Panc1 (cell line): ENCODE results near the gene FARP2. TPM values are rescaled to one million over a fixed set of nuclear protein-coding genes. Genes with fewer than 3 reads are reported as not detected.

ENCODE experiments used
- ATAC-seq: fragments of 200-7000 bp; cut with Tn5 transposase; 2 replicates; pipeline ENCODE4 v1.9.1; 2020; ENCODE audit warnings: mild to moderate bottlenecking, moderate library complexity
- BruUV-seq: library from RNA; stranded (reverse); fragments of 400-500 nt; replicated peaks from 2 replicates; lab custom pipeline; 2021; lab: Mats Ljungman, UMichigan
- CTCF ChIA-PET: fragments of 300-600 bp; sonication (Branson Sonifier 250); formaldehyde crosslinking; loops from one replicate; lab custom pipeline; 2022; ENCODE audit warnings: antibody characterized with exemption; lab: Charles Lee
- POLR2A ChIA-PET: fragments of 300-600 bp; sonication (Branson Sonifier 250); formaldehyde crosslinking; loops from one replicate; lab custom pipeline; 2022; ENCODE audit warnings: antibody characterized with exemption; lab: Charles Lee
- DNase-seq: peaks from one replicate; pipeline ENCODE4 v3.0.0-alpha.2; 2010; ENCODE audit warnings: low read depth, low spot score
- H3K27ac ChIP-seq: 2 replicates; pipeline ENCODE4 v1.5.1; 2011; ENCODE audit warnings: mild to moderate bottlenecking, low read length, inconsistent platforms
- H3K27me3 ChIP-seq: fragments of 200-500 bp; sonication (Bioruptor generic); 2 replicates; pipeline ENCODE4 v1.6.0; 2014; ENCODE audit warnings: low read length, inconsistent platforms; ENCODE audit not compliant: control insufficient read depth, insufficient read depth
- H3K36me3 ChIP-seq: fragments of 200-500 bp; sonication (Bioruptor generic); 2 replicates; pipeline ENCODE4 v1.5.1; 2014; ENCODE audit warnings: inconsistent platforms, mild to moderate bottlenecking, low read length, moderate library complexity; ENCODE audit not compliant: control insufficient read depth, insufficient read depth
- H3K4me1 ChIP-seq: 2 replicates; pipeline ENCODE4 v1.5.1; 2011; ENCODE audit warnings: inconsistent platforms, mild to moderate bottlenecking, low read length, moderate library complexity; ENCODE audit not compliant: control insufficient read depth, insufficient read depth
- H3K4me3 ChIP-seq, 2 experiments: 2 replicates each; pipeline ENCODE4 v1.5.1; 2011 to 2012; ENCODE audit warnings: low read depth in 2 of 2, low read length in 2 of 2, mild to moderate bottlenecking in 2 of 2, inconsistent platforms in 1 of 2, moderate library complexity in 1 of 2
- H3K9me3 ChIP-seq: fragments of 200-500 bp; sonication (Bioruptor generic); 2 replicates; pipeline ENCODE4 v1.5.1; 2014; ENCODE audit warnings: low read depth, mild to moderate bottlenecking, inconsistent platforms, low read length, moderate library complexity; ENCODE audit not compliant: control insufficient read depth, insufficient read depth
- CTCF ChIP-seq: fragments of 450-650 bp; IDR thresholded peaks from 2 replicates; pipeline ENCODE4 v1.5.1; 2017; ENCODE audit warnings: mild to moderate bottlenecking
- POLR2AphosphoS5 ChIP-seq: IDR thresholded peaks from 2 replicates; pipeline ENCODE4 v1.6.1; 2012; ENCODE audit warnings: mild to moderate bottlenecking, low read depth, low read length, moderate library complexity
- REST ChIP-seq, 2 experiments: IDR thresholded peaks; 2 replicates each; pipeline ENCODE4 v1.6.1; 2011 to 2012; ENCODE audit warnings: low read depth in 2 of 2, control low read depth in 1 of 2, low read length in 1 of 2, mild to moderate bottlenecking in 1 of 2, moderate library complexity in 1 of 2; ENCODE audit not compliant: insufficient read depth in 1 of 2
- SIN3A ChIP-seq: IDR thresholded peaks from 2 replicates; pipeline ENCODE4 v1.6.1; 2012; ENCODE audit warnings: low read depth, mild to moderate bottlenecking, low read length, moderate library complexity, borderline replicate concordance; ENCODE audit not compliant: insufficient read depth
- TCF7L2 ChIP-seq: IDR thresholded peaks from 2 replicates; pipeline ENCODE4 v1.6.1; 2011; ENCODE audit warnings: mild to moderate bottlenecking, low read depth, low read length, inconsistent platforms
- in situ Hi-C: cut with HindIII; loops from 2 replicates; pipeline ENCODE4 v1.10.0; 2016; ENCODE audit warnings: low sequenced_read_pairs, low pct_unique_long_range_greater_than_20kb
- intact Hi-C: fragments of 100-400 bp; cut with micrococcal nuclease; formaldehyde crosslinking; loops from one replicate; pipeline ENCODE4 v1.10.0; 2022; ENCODE audit not compliant: unreplicated experiment
- total RNA-seq: library from RNA; stranded (reverse); gene quantifications from one replicate; pipeline ENCODE4 v1.2.1, GENCODE V29; 2021; ENCODE audit not compliant: unreplicated experiment

The FARP2 gene
- total RNA-seq, 1 experiment from 2014 or later = 80.3 TPM

GRCh38 chr2:241490825-241491506 lies 134.9 kb downstream of the FARP2 start:
- Histone ChIP-seq H3K9me3 (no peaks in the 10 kb centered on the region), H3K27ac (no peak overlapping the region), H3K4me3 (no peak overlapping the region), H3K36me3 (no peaks in the 10 kb centered on the region), H3K27me3 (no peaks in the 10 kb centered on the region), H3K4me1 (no peaks in the 10 kb centered on the region)
- ATAC-seq = 0 out of 2 replicates have a peak, but pooled peaks have one; percentile 30
- no peak for TF ChIP-seq SIN3A
- TF ChIP-seq REST (IDR thresholded peaks at IDR 0.05; ENCODE audit: insufficient read depth in 1 of 2, low read depth in 2 of 2, low read length in 1 of 2) = no peak
- no peak for TF ChIP-seq POLR2AphosphoS5
- no TSS peak for BruUV-seq
- ChIA-PET CTCF (no interaction called here), POLR2A (interaction anchor here (0.7 kb wide), 1 partner anchor 304 kb away, joined by 3 read pairs; no protein-coding TSS in a partner anchor)
- in situ Hi-C loops (no loop called here), intact Hi-C loops (no loop called here)
- no peak for DNase-seq

GRCh38 chr2:241491549-241492173 lies 135.6 kb downstream of the FARP2 start:
- in situ Hi-C loops = no loop called here
- BruUV-seq = no TSS peak
- DNase-seq = no peak
- CTCF ChIA-PET = interaction anchor here (0.5 kb wide), 1 partner anchor 24 kb away, joined by 3 read pairs; no protein-coding TSS in a partner anchor
- TF ChIP-seq TCF7L2 (no peak), CTCF (no peak), POLR2AphosphoS5 (no peak), REST (IDR thresholded peaks at IDR 0.05; ENCODE audit: insufficient read depth in 1 of 2, low read depth in 2 of 2, low read length in 1 of 2) (no peak), SIN3A (no peak)
- POLR2A ChIA-PET = interaction anchor here (0.7 kb wide), 1 partner anchor 305 kb away, joined by 3 read pairs; no protein-coding TSS in a partner anchor
- Histone ChIP-seq H3K36me3 (no peaks in the 10 kb centered on the region), H3K9me3 (no peaks in the 10 kb centered on the region), H3K4me3 (no peak overlapping the region), H3K27me3 (no peaks in the 10 kb centered on the region), H3K4me1 (no peaks in the 10 kb centered on the region), H3K27ac (no peak overlapping the region)
- intact Hi-C loops = no loop called here
- no peak for ATAC-seq
